Tibial artery (tissue), 4 donors: Measurements from ENCODE around the gene ATRX.
"Not testable (repeated sequence)": the region's sequence is repeated elsewhere in the genome, so short reads cannot be mapped to it uniquely, and the experiment has no call there.

Experiments
- DNase-seq, 2 donors: peaks; one replicate each; pipeline ENCODE4 v3.0.0-alpha.2; 2019
- H3K27ac ChIP-seq, 2 donors: fragments of 200-600 bp; sonication (generic) in 1 of 2; 1 replicate in 1 of 2; 2 replicates in 1 of 2; pipeline ENCODE4 v1.5.1; 2018 to 2019; ENCODE audit warnings: mild to moderate bottlenecking in 1 of 2
- H3K27me3 ChIP-seq, 2 donors: fragments of 200-600 bp; sonication (generic) in 1 of 2; one replicate each; pipeline versions ENCODE4 v1.5.1 to v1.6.0; 2016 to 2019
- H3K36me3 ChIP-seq, 3 donors: fragments of 200-600 bp; sonication (generic) in 2 of 3; one replicate each; pipeline ENCODE4 v1.5.1; 2016 to 2019; ENCODE audit warnings: mild to moderate bottlenecking in 2 of 3
- H3K4me1 ChIP-seq, 4 donors: fragments of 200-600 bp; sonication (generic) in 2 of 4; 1 replicate in 3 of 4; 2 replicates in 1 of 4; pipeline ENCODE4 v1.5.1; 2016 to 2019
- H3K4me3 ChIP-seq, 2 donors: fragments of 200-600 bp; sonication (generic) in 1 of 2; 1 replicate in 1 of 2; 2 replicates in 1 of 2; pipeline ENCODE4 v1.5.1; 2018 to 2019; ENCODE audit warnings: mild to moderate bottlenecking in 2 of 2
- H3K9me3 ChIP-seq, 3 donors: fragments of 200-600 bp; sonication (generic) in 1 of 3; one replicate each; pipeline ENCODE4 v1.5.1; 2016 to 2019
- CTCF ChIP-seq, 2 experiments: fragments of 200-600 bp in 1 of 2; fragments of 450-650 bp in 1 of 2; IDR thresholded peaks; one replicate each; pipeline ENCODE4 v1.5.1; 2017 to 2019; ENCODE audit warnings: antibody characterized with exemption in 2 of 2, mild to moderate bottlenecking in 1 of 2, moderate library complexity in 1 of 2
- intact Hi-C: fragments of 100-400 bp; cut with DNase I; formaldehyde crosslinking; loops from one replicate; pipeline ENCODE4 v1.15.0; 2023; ENCODE audit warnings: low total_unique reads

Gene ATRX

GRCh38 chrX:77689376-77689775 is 96.6 kb downstream of the ATRX start:
- H3K9me3 ChIP-seq, result no peaks in the 10 kb centered on the region
- no peak overlapping the region for H3K4me3 ChIP-seq
- no peaks in the 10 kb centered on the region for H3K27me3 ChIP-seq
- H3K4me1 ChIP-seq, result no peaks in the 10 kb centered on the region
- no peak for DNase-seq
- intact Hi-C loops, result no loop called here
- no peak overlapping the region for H3K27ac ChIP-seq
- no peak for TF ChIP-seq CTCF (IDR thresholded peaks at IDR 0.05)
- peaks cover 0 to 17% (median under 1%) of the 10 kb centered on the region in 3 donors for H3K36me3 ChIP-seq

DNA sequence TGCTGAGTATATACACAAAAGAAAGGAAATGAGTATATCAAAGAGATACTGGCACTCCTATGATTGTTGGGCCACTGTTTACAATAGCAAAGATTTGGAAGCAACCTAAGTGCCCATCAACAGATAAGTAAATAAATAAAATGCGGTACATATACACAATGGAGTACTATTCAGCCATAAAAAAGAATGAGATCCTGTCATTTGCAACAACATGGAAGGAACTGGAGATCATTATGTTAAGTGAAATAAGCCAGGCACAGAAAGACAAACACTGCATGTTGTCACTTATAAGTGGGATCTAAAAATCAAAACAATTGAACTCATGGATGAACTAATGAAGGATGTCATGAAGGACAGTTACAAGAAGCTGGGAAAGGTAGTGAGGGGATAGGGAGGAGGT is 100.3 kb downstream of the ATRX start:
- DNase-seq, intact Hi-C loops, H3K27ac ChIP-seq, H3K4me1 ChIP-seq, H3K27me3 ChIP-seq, H3K4me3 ChIP-seq, H3K9me3 ChIP-seq: not testable (repeated sequence)
- peaks cover 0 to 17% (median 9%) of the 10 kb centered on the region in 3 donors for H3K36me3 ChIP-seq

DNA sequence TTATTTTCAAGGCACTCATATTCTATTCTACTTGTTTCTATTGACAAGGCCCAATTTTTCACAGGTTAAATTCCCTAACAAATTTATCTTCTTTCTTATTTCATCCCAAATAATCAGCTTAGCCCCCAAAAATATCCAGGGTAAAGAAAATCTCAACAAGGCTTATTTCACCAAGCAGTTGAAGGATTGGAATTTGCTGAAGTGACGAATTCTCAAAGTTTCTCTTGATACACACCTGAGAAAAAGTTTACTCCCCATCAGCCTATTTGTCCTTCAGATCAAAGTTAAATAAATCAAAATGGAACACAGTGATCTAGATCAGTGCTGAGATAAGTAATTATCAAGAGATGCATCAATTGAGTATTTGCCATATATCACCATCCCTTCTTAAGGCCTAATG is 106.9 kb downstream of the ATRX start:
- Histone ChIP-seq H3K9me3 (no peaks in the 10 kb centered on the region), H3K36me3 (peaks cover 0 to 6% (median 0%) of the 10 kb centered on the region in 3 donors), H3K27me3 (no peaks in the 10 kb centered on the region), H3K27ac (no peak overlapping the region), H3K4me3 (no peak overlapping the region), H3K4me1 (no peaks in the 10 kb centered on the region)
- DNase-seq, result no peak
- TF ChIP-seq CTCF (IDR thresholded peaks at IDR 0.05), result no peak
- intact Hi-C loops, result no loop called here

DNA sequence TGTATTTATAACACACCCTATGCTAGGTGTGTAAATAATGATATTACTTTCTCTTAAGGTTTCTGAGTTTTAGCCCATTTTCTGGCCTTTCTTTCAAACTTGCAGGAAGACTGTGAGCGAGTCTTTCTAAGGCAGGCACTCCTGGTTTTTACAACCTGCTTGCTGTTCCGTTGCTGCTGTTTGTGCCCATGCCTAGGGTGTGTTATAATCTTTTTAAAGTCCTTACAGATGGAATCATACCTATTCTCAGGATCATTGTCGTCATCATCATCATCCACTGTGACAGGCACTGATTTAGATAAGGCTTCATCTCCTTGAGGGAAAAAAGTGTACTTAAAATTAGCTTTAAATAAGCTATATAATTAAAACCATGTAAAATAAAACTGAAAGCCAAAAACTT is 110.0 kb downstream of the ATRX start:
- TF ChIP-seq CTCF (IDR thresholded peaks at IDR 0.05), result no peak
- H3K36me3 ChIP-seq, result no peaks in the 10 kb centered on the region
- no peak overlapping the region for H3K27ac ChIP-seq
- intact Hi-C loops, result no loop called here
- no peak overlapping the region for H3K4me3 ChIP-seq
- DNase-seq, result no peak
- no peaks in the 10 kb centered on the region for H3K4me1 ChIP-seq
- no peaks in the 10 kb centered on the region for H3K9me3 ChIP-seq
- no peaks in the 10 kb centered on the region for H3K27me3 ChIP-seq

GRCh38 chrX:77668391-77669237 is 117.4 kb downstream of the ATRX start:
- Histone ChIP-seq H3K27me3 (no peaks in the 10 kb centered on the region), H3K27ac (no peak overlapping the region), H3K4me3 (no peak overlapping the region), H3K4me1 (no peaks in the 10 kb centered on the region), H3K9me3 (no peaks in the 10 kb centered on the region), H3K36me3 (no peaks in the 10 kb centered on the region)
- no peak for TF ChIP-seq CTCF (IDR thresholded peaks at IDR 0.05)
- no peak for DNase-seq
- intact Hi-C loops, result no loop called here

DNA sequence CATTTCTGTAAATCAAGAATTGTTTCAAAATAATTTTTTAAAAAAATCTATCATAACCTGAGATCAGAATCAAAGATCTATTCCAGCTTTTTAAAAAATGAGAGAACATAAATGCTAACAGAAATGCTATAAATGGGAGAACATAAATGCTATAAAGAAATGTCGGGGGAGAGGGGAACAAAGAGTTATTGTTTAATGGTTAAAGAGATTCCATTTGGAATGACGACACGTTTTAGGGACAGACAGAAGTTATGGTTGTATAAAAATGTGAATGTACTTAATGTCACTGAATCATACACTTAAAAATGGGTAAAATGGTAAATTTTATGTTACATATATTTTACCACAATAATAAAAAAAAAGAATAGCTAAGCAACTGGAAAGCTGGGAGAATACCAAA is 127.1 kb downstream of the ATRX start:
- Histone ChIP-seq H3K27me3 (no peaks in the 10 kb centered on the region), H3K27ac (no peak overlapping the region), H3K4me3 (no peak overlapping the region), H3K4me1 (no peaks in the 10 kb centered on the region), H3K36me3 (peaks cover 4 to 10% (median 5%) of the 10 kb centered on the region in 3 donors), H3K9me3 (no peaks in the 10 kb centered on the region)
- DNase-seq, result no peak
- intact Hi-C loops, result no loop called here
- no peak for TF ChIP-seq CTCF (IDR thresholded peaks at IDR 0.05)
